ENCODE results near the gene PTPRM.

GRCh38 chr18:8254654-8255053 lies 687.5 kb downstream of the PTPRM start:
- TF ChIP-seq CTCF (IDR thresholded peaks at IDR 0.05; ENCODE audit: low read length) (no peak), EZH2 (optimal IDR thresholded peaks at IDR 0.05; ENCODE audit: low read depth, low read length) (no peak), EZH2phosphoT487 (IDR thresholded peaks at IDR 0.05; ENCODE audit: low read length) (no peak)
